Ishikawa (cell line): ENCODE results near the gene CCL14.

Experiments
- CEBPB ChIP-seq: IDR thresholded peaks from 2 replicates; pipeline ENCODE4 v1.6.1; 2012
- CREB1 ChIP-seq: IDR thresholded peaks from 2 replicates; pipeline ENCODE4 v1.6.1; 2012; ENCODE audit warnings: low read depth
- EGR1 ChIP-seq: IDR thresholded peaks from 2 replicates; pipeline ENCODE4 v1.6.1; 2012
- EP300 ChIP-seq: IDR thresholded peaks from 2 replicates; pipeline ENCODE4 v1.6.1; 2012; ENCODE audit warnings: borderline replicate concordance
- FOXM1 ChIP-seq: IDR thresholded peaks from 2 replicates; pipeline ENCODE4 v1.6.1; 2012; ENCODE audit warnings: low read depth, borderline replicate concordance
- NFIC ChIP-seq: IDR thresholded peaks from 2 replicates; pipeline ENCODE4 v1.6.1; 2012
- RAD21 ChIP-seq: IDR thresholded peaks from 2 replicates; pipeline ENCODE4 v1.6.1; 2012; ENCODE audit warnings: low read depth
- TAF1 ChIP-seq: IDR thresholded peaks from 2 replicates; pipeline ENCODE4 v1.6.1; 2012; ENCODE audit warnings: low read depth, mild to moderate bottlenecking
- TEAD4 ChIP-seq: IDR thresholded peaks from 2 replicates; pipeline ENCODE4 v1.6.1; 2012
- USF1 ChIP-seq: IDR thresholded peaks from 2 replicates; pipeline ENCODE4 v1.6.1; 2012
- YY1 ChIP-seq: IDR thresholded peaks from 2 replicates; pipeline ENCODE4 v1.6.1; 2012; ENCODE audit warnings: low read depth
- ZBTB7A ChIP-seq: IDR thresholded peaks from 2 replicates; pipeline ENCODE4 v1.6.1; 2012; ENCODE audit warnings: low read depth
- TF ChIP-seq, protein P1 (sequence below): IDR thresholded peaks from 2 replicates; pipeline ENCODE4 v1.6.1; 2012; ENCODE audit warnings: low read depth, mild to moderate bottlenecking
- TF ChIP-seq, protein P2 (sequence below): IDR thresholded peaks from 2 replicates; pipeline ENCODE4 v1.6.1; 2012

- no peak for TF ChIP-seq TEAD4
- TF ChIP-seq, protein P1, sequence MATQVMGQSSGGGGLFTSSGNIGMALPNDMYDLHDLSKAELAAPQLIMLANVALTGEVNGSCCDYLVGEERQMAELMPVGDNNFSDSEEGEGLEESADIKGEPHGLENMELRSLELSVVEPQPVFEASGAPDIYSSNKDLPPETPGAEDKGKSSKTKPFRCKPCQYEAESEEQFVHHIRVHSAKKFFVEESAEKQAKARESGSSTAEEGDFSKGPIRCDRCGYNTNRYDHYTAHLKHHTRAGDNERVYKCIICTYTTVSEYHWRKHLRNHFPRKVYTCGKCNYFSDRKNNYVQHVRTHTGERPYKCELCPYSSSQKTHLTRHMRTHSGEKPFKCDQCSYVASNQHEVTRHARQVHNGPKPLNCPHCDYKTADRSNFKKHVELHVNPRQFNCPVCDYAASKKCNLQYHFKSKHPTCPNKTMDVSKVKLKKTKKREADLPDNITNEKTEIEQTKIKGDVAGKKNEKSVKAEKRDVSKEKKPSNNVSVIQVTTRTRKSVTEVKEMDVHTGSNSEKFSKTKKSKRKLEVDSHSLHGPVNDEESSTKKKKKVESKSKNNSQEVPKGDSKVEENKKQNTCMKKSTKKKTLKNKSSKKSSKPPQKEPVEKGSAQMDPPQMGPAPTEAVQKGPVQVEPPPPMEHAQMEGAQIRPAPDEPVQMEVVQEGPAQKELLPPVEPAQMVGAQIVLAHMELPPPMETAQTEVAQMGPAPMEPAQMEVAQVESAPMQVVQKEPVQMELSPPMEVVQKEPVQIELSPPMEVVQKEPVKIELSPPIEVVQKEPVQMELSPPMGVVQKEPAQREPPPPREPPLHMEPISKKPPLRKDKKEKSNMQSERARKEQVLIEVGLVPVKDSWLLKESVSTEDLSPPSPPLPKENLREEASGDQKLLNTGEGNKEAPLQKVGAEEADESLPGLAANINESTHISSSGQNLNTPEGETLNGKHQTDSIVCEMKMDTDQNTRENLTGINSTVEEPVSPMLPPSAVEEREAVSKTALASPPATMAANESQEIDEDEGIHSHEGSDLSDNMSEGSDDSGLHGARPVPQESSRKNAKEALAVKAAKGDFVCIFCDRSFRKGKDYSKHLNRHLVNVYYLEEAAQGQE: no peak
- TF ChIP-seq YY1: no peak
- no peak for TF ChIP-seq EP300
- TF ChIP-seq, protein P2, sequence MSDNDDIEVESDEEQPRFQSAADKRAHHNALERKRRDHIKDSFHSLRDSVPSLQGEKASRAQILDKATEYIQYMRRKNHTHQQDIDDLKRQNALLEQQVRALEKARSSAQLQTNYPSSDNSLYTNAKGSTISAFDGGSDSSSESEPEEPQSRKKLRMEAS: no peak
- no peak for TF ChIP-seq USF1
- TF ChIP-seq CEBPB: no peak
- no peak for TF ChIP-seq FOXM1
- no peak for TF ChIP-seq CREB1
- TF ChIP-seq RAD21: no peak
- no peak for TF ChIP-seq TAF1
- no peak for TF ChIP-seq EGR1
- TF ChIP-seq ZBTB7A: no peak
- no peak for TF ChIP-seq NFIC
These were observed 11.6 kb upstream of the CCL14 start for GRCh38 chr17:35998018-35998545.
